ENCODE results near the gene AKNAD1.
"Not testable (repeated sequence)": the region's sequence is repeated elsewhere in the genome, so short reads cannot be mapped to it uniquely, and the experiment has no call there.

Gene AKNAD1

DNA sequence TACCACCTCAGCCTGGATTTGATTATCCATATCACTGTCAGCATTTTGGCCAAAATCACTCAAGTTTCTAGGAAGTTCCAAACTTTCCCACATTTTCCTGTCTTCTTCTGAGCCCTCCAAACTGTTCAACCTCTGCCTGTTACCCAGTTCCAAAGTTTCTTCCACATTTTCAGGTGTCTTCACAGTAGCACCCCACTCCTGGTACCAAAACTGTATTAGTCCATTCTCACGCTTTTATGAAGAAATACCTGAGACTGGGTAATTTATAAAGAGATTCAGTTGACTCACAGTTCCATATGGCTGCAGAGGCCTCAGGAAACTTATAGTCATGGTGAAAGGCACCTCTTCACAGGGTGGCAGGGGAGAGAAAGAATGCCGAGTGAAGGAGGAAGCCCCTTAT lies 71.0 kb downstream of the AKNAD1 start:
- no peak for DNase-seq (ENCODE audit: low read depth in 2 of 2)

DNA sequence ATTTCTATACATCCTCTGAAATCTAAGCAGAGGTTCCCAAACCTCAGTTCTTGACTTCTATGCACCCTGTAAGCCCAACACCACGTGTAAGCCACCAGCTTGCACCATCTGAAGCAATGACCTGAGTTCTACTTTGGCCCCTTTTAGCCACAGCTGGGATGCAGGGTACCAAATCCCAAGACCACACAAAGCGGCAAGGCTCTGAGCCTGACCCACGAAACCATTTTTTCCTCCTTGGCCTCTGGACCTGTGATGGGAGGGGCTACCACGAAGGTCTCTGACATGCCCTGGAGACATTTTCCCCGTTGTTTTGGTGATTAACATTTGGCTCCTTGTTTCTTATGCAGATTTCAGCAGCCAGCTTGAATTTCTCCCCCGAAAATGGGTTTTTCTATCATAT lies 71.6 kb downstream of the AKNAD1 start:
- DNase-seq (ENCODE audit: low read depth in 2 of 2), result no peak

DNA sequence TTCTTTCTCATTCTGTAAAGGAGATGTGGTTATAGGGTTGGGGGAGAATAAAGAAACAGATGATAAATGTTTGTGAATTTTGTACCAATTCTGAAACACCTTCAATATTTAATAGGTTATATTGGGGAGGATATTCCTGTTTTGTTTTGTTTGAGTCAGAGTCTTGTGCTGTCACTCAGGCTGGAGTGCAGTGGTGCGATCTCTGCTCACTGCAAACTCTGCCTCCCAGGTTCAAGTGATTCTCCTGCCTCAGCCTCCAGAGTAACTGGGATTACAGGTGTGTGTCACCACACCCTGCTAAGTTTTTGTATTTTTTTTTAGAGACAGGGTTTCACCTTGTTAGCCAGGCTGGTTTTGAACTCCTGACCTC lies 75.3 kb downstream of the AKNAD1 start:
- DNase-seq (ENCODE audit: low read depth in 2 of 2), result not testable (repeated sequence)

DNA sequence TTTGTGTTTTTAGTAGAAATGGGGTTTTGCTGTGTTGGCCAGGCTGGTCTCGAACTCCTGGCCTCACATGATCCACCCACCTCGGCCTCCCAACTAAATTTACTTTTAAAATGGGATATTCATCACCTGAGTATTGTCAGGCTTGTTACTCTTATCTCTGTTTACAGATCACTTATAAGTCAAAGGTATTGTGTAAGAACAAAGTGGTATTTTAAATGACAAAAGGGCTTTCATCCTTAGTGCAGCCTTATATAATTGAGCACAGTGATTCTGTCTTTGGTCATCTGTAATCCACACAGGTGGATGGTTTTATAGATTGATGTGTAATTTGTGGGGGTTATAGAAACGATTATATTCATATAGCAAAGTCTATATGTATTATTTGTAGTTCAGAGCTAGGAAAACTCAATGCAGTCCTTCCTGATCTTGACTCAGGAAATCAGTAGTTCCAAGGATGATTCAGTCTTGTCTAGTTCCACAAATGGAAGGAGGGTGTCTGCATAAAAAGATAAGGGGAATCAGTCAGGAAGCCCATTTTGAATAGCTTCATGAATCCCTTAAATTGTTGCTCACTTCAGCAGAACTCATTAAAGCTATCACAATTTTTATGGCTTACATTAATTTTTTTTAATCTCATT lies 75.8 kb downstream of the AKNAD1 start:
- DNase-seq (ENCODE audit: low read depth in 2 of 2), result no peak

DNA sequence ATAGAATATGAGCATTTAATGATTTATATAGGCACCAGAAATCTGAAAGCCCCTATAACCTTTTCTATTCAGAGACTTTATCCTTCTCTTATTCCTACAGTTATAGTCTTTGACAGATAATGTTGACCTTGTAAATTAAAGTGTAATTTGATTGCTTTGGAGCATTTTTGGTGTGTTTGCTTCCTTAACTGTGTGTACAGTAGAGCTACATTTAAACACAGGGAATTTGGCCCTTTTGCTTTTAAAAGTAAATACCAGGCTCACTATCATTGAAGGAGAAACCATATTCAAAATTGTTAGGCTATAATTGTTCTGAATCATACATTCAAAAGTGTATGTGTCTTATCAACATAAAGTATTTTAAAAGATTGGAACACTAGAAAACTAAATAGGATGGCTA lies 77.4 kb downstream of the AKNAD1 start:
- DNase-seq (ENCODE audit: low read depth in 2 of 2), result no peak

DNA sequence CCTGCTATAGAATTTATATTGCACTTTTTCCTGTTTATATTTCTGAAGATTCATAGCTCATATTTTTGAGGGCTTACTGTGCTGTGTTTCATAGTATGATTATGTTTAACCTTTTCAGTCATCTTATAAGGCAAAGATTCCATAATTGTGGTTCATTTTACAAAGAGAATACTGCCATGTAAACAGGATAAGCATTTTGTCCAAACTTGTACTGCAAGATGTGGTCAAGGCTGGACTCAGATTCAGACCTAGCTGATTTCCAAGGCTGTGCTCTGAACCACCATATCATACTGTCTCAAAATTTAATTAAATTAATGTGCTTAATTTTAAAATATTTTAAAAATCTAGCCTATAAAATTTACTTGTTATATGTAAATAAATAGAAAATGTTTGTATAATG lies 79.1 kb downstream of the AKNAD1 start:
- DNase-seq (ENCODE audit: low read depth in 2 of 2), result no peak

DNA sequence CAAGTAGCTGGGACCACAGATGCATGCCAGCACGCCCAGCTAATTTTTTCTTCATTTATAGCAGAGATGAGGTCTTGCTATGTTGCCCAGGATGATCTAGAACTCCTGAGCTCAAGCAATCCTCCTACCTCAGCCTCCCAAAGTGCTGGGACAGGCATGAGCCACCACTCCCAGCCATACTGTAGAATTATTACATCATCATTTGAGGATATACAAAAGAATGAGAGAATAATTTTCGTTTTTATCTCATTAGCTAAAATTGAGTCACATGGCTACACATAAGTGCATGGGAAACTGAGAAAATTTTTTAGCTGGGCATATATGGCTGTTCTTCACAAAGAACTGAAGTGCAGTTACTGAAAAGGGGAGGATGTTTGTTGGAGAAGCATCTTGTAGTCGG lies 89.2 kb downstream of the AKNAD1 start:
- no peak for DNase-seq (ENCODE audit: low read depth in 2 of 2)

DNA sequence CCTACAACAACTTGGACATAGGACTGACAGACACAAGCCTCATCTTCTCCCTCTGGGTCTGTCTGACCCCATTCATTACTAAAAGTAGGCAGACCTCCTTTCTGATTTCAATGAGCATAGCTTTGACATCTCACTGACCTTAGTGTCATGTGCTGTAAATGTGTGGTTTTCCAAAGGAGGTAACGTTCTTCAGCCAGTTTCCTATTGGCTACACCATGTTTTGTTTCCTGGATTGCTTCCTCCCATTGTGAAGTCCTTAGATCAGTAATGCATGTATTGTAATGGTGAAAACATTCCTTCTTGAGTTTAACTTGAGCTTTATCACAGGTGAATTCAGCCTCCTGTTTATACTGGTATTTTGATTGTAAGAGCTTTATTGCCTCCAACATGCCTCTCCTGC lies 89.8 kb downstream of the AKNAD1 start:
- DNase-seq (ENCODE audit: low read depth in 2 of 2), result no peak

All from stimulated activated CD4-positive, alpha-beta T cell treated with anti-CD3 and anti-CD28 coated beads, Interleukin-4, amount 100 ng/mL, for 48 hours (primary cell).